Measurements from ENCODE around the gene LYG1. TPM values are rescaled to one million over a fixed set of nuclear protein-coding genes. Genes with fewer than 3 reads are reported as not detected.

LYG1 gene
- total and polyA plus RNA-seq, 2 of the 13 experiments (the other 11 are each of a cell fraction or from before 2014, with no cell fraction given): 1.00 to 2.9 TPM

GRCh38 chr2:99335911-99336803, 35.2 kb upstream of the LYG1 start, which contains the start of gene TXNDC9 (continued):
- TF ChIP-seq ZNF800 (CRISPR knock-in tag; IDR thresholded peaks at IDR 0.05) (peak; percentile 87; the same call in 1 of the 2 replicates), ZBTB42 (CRISPR knock-in tag; IDR thresholded peaks at IDR 0.05) (peak; percentile 79; the same call in 1 of the 2 replicates), MAFK (conservative IDR thresholded peaks at IDR 0.05 in 1 of 2, IDR thresholded peaks at IDR 0.05 in 1 of 2; ENCODE audit: low read length in 2 of 2) (no peak; a peak in 1 of 4 replicates), POLR2A (IDR thresholded peaks at IDR 0.05; ENCODE audit: insufficient read depth in 1 of 2, low read depth in 2 of 2, low read length in 2 of 2) (peak; percentile 97 to 99), FOXM1 (CRISPR knock-in tag; IDR thresholded peaks at IDR 0.05) (0 out of 2 replicates have a peak, but pooled peaks have one; percentile 24), HOXD1 (CRISPR knock-in tag; IDR thresholded peaks at IDR 0.05) (peak; percentile 79; the same call in 1 of the 2 replicates), MXI1 (IDR thresholded peaks at IDR 0.05; ENCODE audit: borderline replicate concordance, low read depth, low read length) (peak; percentile 92; the same call in 2 of the 3 replicates), ZNF431 (CRISPR knock-in tag; IDR thresholded peaks at IDR 0.05; ENCODE audit: borderline replicate concordance, low read depth) (peak; percentile 97), TSC22D2 (CRISPR knock-in tag; IDR thresholded peaks at IDR 0.05; ENCODE audit: borderline replicate concordance) (peak; percentile 92; the same call in 1 of the 2 replicates), SMAD3 (CRISPR knock-in tag; IDR thresholded peaks at IDR 0.05) (peak; percentile 89), MEIS2 (CRISPR knock-in tag; IDR thresholded peaks at IDR 0.05) (peak; percentile 60; the same call in 1 of the 2 replicates), HBP1 (CRISPR knock-in tag; IDR thresholded peaks at IDR 0.05; ENCODE audit: low read depth) (0 out of 2 replicates have a peak, but pooled peaks have one; percentile 74), MAFG (CRISPR knock-in tag; IDR thresholded peaks at IDR 0.05) (no peak), SMARCC2 (IDR thresholded peaks at IDR 0.05) (no peak), JDP2 (CRISPR knock-in tag; IDR thresholded peaks at IDR 0.05; ENCODE audit: borderline replicate concordance) (no peak), ZNF207 (IDR thresholded peaks at IDR 0.05; ENCODE audit: borderline replicate concordance) (no peak), PHF20 (CRISPR knock-in tag; IDR thresholded peaks at IDR 0.05) (peak; percentile 94), HOMEZ (CRISPR knock-in tag; IDR thresholded peaks at IDR 0.05; ENCODE audit: low read depth) (peak; percentile 71), FOXK1 (CRISPR knock-in tag; IDR thresholded peaks at IDR 0.05; ENCODE audit: borderline replicate concordance, low read depth) (peak; percentile 95), ZNF543 (CRISPR knock-in tag; IDR thresholded peaks at IDR 0.05) (peak; percentile 84; the same call in 1 of the 2 replicates)
- TF ChIP-seq, protein P1, sequence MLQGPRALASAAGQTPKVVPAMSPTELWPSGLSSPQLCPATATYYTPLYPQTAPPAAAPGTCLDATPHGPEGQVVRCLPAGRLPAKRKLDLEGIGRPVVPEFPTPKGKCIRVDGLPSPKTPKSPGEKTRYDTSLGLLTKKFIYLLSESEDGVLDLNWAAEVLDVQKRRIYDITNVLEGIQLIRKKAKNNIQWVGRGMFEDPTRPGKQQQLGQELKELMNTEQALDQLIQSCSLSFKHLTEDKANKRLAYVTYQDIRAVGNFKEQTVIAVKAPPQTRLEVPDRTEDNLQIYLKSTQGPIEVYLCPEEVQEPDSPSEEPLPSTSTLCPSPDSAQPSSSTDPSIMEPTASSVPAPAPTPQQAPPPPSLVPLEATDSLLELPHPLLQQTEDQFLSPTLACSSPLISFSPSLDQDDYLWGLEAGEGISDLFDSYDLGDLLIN (CRISPR knock-in tag; IDR thresholded peaks at IDR 0.05; ENCODE audit: borderline replicate concordance): no peak
- TF ChIP-seq, protein P2, sequence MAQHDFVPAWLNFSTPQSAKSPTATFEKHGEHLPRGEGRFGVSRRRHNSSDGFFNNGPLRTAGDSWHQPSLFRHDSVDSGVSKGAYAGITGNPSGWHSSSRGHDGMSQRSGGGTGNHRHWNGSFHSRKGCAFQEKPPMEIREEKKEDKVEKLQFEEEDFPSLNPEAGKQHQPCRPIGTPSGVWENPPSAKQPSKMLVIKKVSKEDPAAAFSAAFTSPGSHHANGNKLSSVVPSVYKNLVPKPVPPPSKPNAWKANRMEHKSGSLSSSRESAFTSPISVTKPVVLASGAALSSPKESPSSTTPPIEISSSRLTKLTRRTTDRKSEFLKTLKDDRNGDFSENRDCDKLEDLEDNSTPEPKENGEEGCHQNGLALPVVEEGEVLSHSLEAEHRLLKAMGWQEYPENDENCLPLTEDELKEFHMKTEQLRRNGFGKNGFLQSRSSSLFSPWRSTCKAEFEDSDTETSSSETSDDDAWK (CRISPR knock-in tag; IDR thresholded peaks at IDR 0.05): no peak
